Urinary bladder (tissue), 4 donors: ENCODE results near the gene NXPH2. TPM values are rescaled to one million over a fixed set of nuclear protein-coding genes. Genes with fewer than 3 reads are reported as not detected.
"Not testable (repeated sequence)": the region's sequence is repeated elsewhere in the genome, so short reads cannot be mapped to it uniquely, and the experiment has no call there.

Source experiments
- DNase-seq: peaks from one replicate; pipeline ENCODE4 v3.0.0-alpha.2; 2015; ENCODE audit errors: extremely low spot score
- H3K27ac ChIP-seq: one replicate; pipeline ENCODE4 v1.5.1; 2013; ENCODE audit warnings: low read depth, mild to moderate bottlenecking, moderate library complexity
- H3K36me3 ChIP-seq: one replicate; pipeline ENCODE4 v1.6.1; 2013; ENCODE audit warnings: mild to moderate bottlenecking, moderate library complexity; ENCODE audit not compliant: insufficient read depth
- H3K4me1 ChIP-seq: one replicate; pipeline ENCODE4 v1.6.1; 2013; ENCODE audit warnings: mild to moderate bottlenecking, moderate library complexity; ENCODE audit not compliant: insufficient read depth
- H3K4me3 ChIP-seq: one replicate; pipeline ENCODE4 v1.5.1; 2013; ENCODE audit warnings: low read depth, low read length
- WGBS: extraction: QIAGEN DNeasy Blood & Tissue Kit; methylation state at CpG from one replicate; pipeline ENCODE4 v1.1.7; 2013; 5-methylcytosine and 5-hydroxymethylcytosine counted together
- polyA plus RNA-seq: library from polyadenylated mRNA; stranded (reverse); fragments of 200-250 nt; gene quantifications from one replicate; pipeline ENCODE4 v1.2.3, GENCODE V29; 2013
- total RNA-seq: library from RNA; depleted of rRNA; stranded (reverse); fragments of >200 nt; gene quantifications from one replicate; pipeline ENCODE4 v1.2.3, GENCODE V29; 2014
- donor health status: healthy with polysubstance abuse.
- donor health status: healthy.

The NXPH2 gene
- total and polyA plus RNA-seq, 2 donors: 1.5 TPM; not detected in 1

- H3K4me1 ChIP-seq: no peaks in the 10 kb centered on the region
- no peak overlapping the region for H3K27ac ChIP-seq
- no peak for DNase-seq
- WGBS: 48% methylated on average over 10 of the region's 10 CpGs
- H3K36me3 ChIP-seq: no peaks in the 10 kb centered on the region
- no peak overlapping the region for H3K4me3 ChIP-seq
Observed at GRCh38 chr2:138671566-138671965, 108.6 kb downstream of the NXPH2 start.

- H3K36me3 ChIP-seq: no peaks in the 10 kb centered on the region
- H3K27ac ChIP-seq: no peak overlapping the region
- H3K4me1 ChIP-seq: no peaks in the 10 kb centered on the region
- WGBS: 78% methylated on average over 5 of the region's 5 CpGs
- H3K4me3 ChIP-seq: no peak overlapping the region
- no peak for DNase-seq
Observed at GRCh38 chr2:138670734-138671133, 109.5 kb downstream of the NXPH2 start.

- DNase-seq: no peak
- Histone ChIP-seq H3K4me1 (no peaks in the 10 kb centered on the region), H3K36me3 (no peaks in the 10 kb centered on the region), H3K4me3 (no peak overlapping the region), H3K27ac (no peak overlapping the region)
- 85% methylated on average over 2 of the region's 2 CpGs for WGBS
Observed at GRCh38 chr2:138665937-138666336, 114.3 kb downstream of the NXPH2 start.

GRCh38 chr2:138658187-138658894 lies 121.8 kb downstream of the NXPH2 start:
- Histone ChIP-seq H3K4me1 (no peaks in the 10 kb centered on the region), H3K4me3 (no peak overlapping the region), H3K36me3 (no peaks in the 10 kb centered on the region), H3K27ac (no peak overlapping the region)
- no peak for DNase-seq
- 71% methylated on average over 3 of the region's 3 CpGs for WGBS

- DNase-seq: no peak
- Histone ChIP-seq H3K27ac (no peak overlapping the region), H3K36me3 (no peaks in the 10 kb centered on the region), H3K4me1 (no peaks in the 10 kb centered on the region), H3K4me3 (no peak overlapping the region)
- 87% methylated on average over 4 of the region's 4 CpGs for WGBS
Observed at GRCh38 chr2:138654146-138654545, 126.0 kb downstream of the NXPH2 start.

GRCh38 chr2:138652378-138652777 lies 127.8 kb downstream of the NXPH2 start:
- Histone ChIP-seq H3K36me3 (no peaks in the 10 kb centered on the region), H3K27ac (no peak overlapping the region), H3K4me3 (no peak overlapping the region), H3K4me1 (no peaks in the 10 kb centered on the region)
- 70% methylated on average over 5 of the region's 5 CpGs for WGBS
- DNase-seq: no peak

- Histone ChIP-seq H3K4me3 (no peak overlapping the region), H3K4me1 (no peaks in the 10 kb centered on the region), H3K27ac (no peak overlapping the region), H3K36me3 (no peaks in the 10 kb centered on the region)
- 47% methylated on average over 1 of the region's 1 CpG for WGBS
- no peak for DNase-seq
Observed at GRCh38 chr2:138649571-138649970, 130.6 kb downstream of the NXPH2 start.

GRCh38 chr2:138648606-138649005 lies 131.6 kb downstream of the NXPH2 start:
- no peak for DNase-seq
- H3K36me3 ChIP-seq: no peaks in the 10 kb centered on the region
- H3K4me3 ChIP-seq: no peak overlapping the region
- H3K4me1 ChIP-seq: no peaks in the 10 kb centered on the region
- 58% methylated on average over 4 of the region's 4 CpGs for WGBS
- no peak overlapping the region for H3K27ac ChIP-seq

GRCh38 chr2:138644776-138645175 lies 135.4 kb downstream of the NXPH2 start:
- 95% methylated on average over 10 of the region's 10 CpGs for WGBS
- not testable (repeated sequence) for H3K27ac ChIP-seq, H3K4me3 ChIP-seq, H3K4me1 ChIP-seq, DNase-seq, H3K36me3 ChIP-seq

GRCh38 chr2:138640921-138641676 lies 139.1 kb downstream of the NXPH2 start:
- Histone ChIP-seq H3K4me1 (no peaks in the 10 kb centered on the region), H3K4me3 (no peak overlapping the region), H3K36me3 (no peaks in the 10 kb centered on the region), H3K27ac (no peak overlapping the region)
- no peak for DNase-seq
- WGBS: 71% methylated on average over 9 of the region's 9 CpGs

- Histone ChIP-seq H3K36me3 (no peaks in the 10 kb centered on the region), H3K27ac (no peak overlapping the region), H3K4me1 (no peaks in the 10 kb centered on the region), H3K4me3 (no peak overlapping the region)
- 85% methylated on average over 5 of the region's 5 CpGs for WGBS
- no peak for DNase-seq
Observed at GRCh38 chr2:138637686-138638085, 142.5 kb downstream of the NXPH2 start.

GRCh38 chr2:138637061-138637460 lies 143.1 kb downstream of the NXPH2 start:
- H3K4me3 ChIP-seq: no peak overlapping the region
- DNase-seq: no peak
- WGBS: 85% methylated on average over 4 of the region's 4 CpGs
- no peaks in the 10 kb centered on the region for H3K36me3 ChIP-seq
- H3K4me1 ChIP-seq: no peaks in the 10 kb centered on the region
- no peak overlapping the region for H3K27ac ChIP-seq

GRCh38 chr2:138633049-138633448 lies 147.1 kb downstream of the NXPH2 start:
- no peaks in the 10 kb centered on the region for H3K4me1 ChIP-seq
- H3K27ac ChIP-seq: no peak overlapping the region
- WGBS: 97% methylated on average over 1 of the region's 1 CpG

GRCh38 chr2:138632066-138632620 lies 148.0 kb downstream of the NXPH2 start:
- 66% methylated on average over 2 of the region's 2 CpGs for WGBS
- no peaks in the 10 kb centered on the region for H3K36me3 ChIP-seq
- no peak for DNase-seq
- no peak overlapping the region for H3K27ac ChIP-seq
- no peaks in the 10 kb centered on the region for H3K4me1 ChIP-seq
- no peak overlapping the region for H3K4me3 ChIP-seq

More at GRCh38 chr2:138633049-138633448, 147.1 kb downstream of the NXPH2 start:
- Histone ChIP-seq H3K36me3 (no peaks in the 10 kb centered on the region), H3K4me3 (no peak overlapping the region)
- no peak for DNase-seq
